RWPE1 (cell line): ENCODE measurements around the gene PHRF1.

Experiments
- CTCF ChIA-PET: fragments of 350-600 bp; sonication (Branson Sonifier 250); formaldehyde crosslinking; extraction: SDS; loops from one replicate; lab custom pipeline; 2021; lab: Yijun Ruan, JAX
- POLR2A ChIA-PET: fragments of 400-600 bp; formaldehyde crosslinking; extraction: SDS; loops from one replicate; lab custom pipeline; 2020; ENCODE audit warnings: antibody characterized with exemption; ENCODE audit not compliant: low non-redundant PET; lab: Yijun Ruan, JAX
- DNase-seq: peaks from one replicate; pipeline ENCODE4 v3.0.0; 2012; ENCODE audit warnings: low spot score
- H3K27ac ChIP-seq: fragments of 450-650 bp; 2 replicates; pipeline ENCODE4 v1.5.1; 2017
- CTCF ChIP-seq: fragments of 450-650 bp; conservative IDR thresholded peaks from 2 replicates; pipeline ENCODE4 v1.5.1; 2017; ENCODE audit warnings: low read depth, mild to moderate bottlenecking

Gene PHRF1

GRCh38 chr11:548700-549603 is 27.3 kb upstream of the PHRF1 start:
- DNase-seq = no peak
- no peak for TF ChIP-seq CTCF
- H3K27ac ChIP-seq = peak overlapping the region; percentile 29; the same call in 1 of the 2 replicates
- ChIA-PET POLR2A (no interaction called here), CTCF (interaction anchor here (0.6 kb wide), 1 partner anchor 18 kb away, joined by 3 read pairs; no protein-coding TSS in a partner anchor)

- ChIA-PET CTCF (no interaction called here), POLR2A (no interaction called here)
- DNase-seq = no peak
- no peak for TF ChIP-seq CTCF
- H3K27ac ChIP-seq = no peak overlapping the region
These were observed 26.1 kb upstream of the PHRF1 start for GRCh38 chr11:550021-550745.

- H3K27ac ChIP-seq = no peak overlapping the region
- DNase-seq = no peak
- TF ChIP-seq CTCF = no peak
- ChIA-PET POLR2A (no interaction called here), CTCF (interaction anchor here (0.6 kb wide), 2 partner anchors 63 to 505 kb away, joined by 3 to 5 read pairs; no protein-coding TSS in a partner anchor)
These were observed 25.6 kb upstream of the PHRF1 start for GRCh38 chr11:550746-551085.

GRCh38 chr11:551131-551530 is 25.1 kb upstream of the PHRF1 start:
- no peak for DNase-seq
- H3K27ac ChIP-seq = no peak overlapping the region; the same call in 1 of the 2 replicates
- POLR2A ChIA-PET = no interaction called here
- CTCF ChIA-PET = interaction anchor here (0.6 kb wide), 3 partner anchors 63 to 505 kb away, joined by 3 to 5 read pairs (median 3); no protein-coding TSS in a partner anchor
- TF ChIP-seq CTCF = no peak

- POLR2A ChIA-PET = no interaction called here
- CTCF ChIA-PET = interaction anchor here (0.6 kb wide), 1 partner anchor 233 kb away, joined by 3 read pairs; no protein-coding TSS in a partner anchor
- no peak for DNase-seq
- TF ChIP-seq CTCF = no peak
- H3K27ac ChIP-seq = peak overlapping the region; percentile 9; the same call in 1 of the 2 replicates
These were observed 24.7 kb upstream of the PHRF1 start for GRCh38 chr11:551596-551995.
